Glomerular endothelial cell (primary cell): ENCODE measurements around the gene EHMT1. TPM values are rescaled to one million over a fixed set of nuclear protein-coding genes. Genes with fewer than 3 reads are reported as not detected.
"Not testable (repeated sequence)": the region's sequence is repeated elsewhere in the genome, so short reads cannot be mapped to it uniquely, and the experiment has no call there.

Source experiments
- DNase-seq: peaks from one replicate; pipeline ENCODE4 v3.0.0-alpha.2; 2011; ENCODE audit warnings: low read depth, low spot score; ENCODE audit errors: extremely low read depth
- total RNA-seq: library from RNA; depleted of rRNA; stranded (reverse); fragments of >200 nt; gene quantifications from 2 replicates; pipeline ENCODE4 v1.2.3, GENCODE V29; 2015

Gene EHMT1
- total RNA-seq, 1 donor from 2014 or later = 96.9 TPM

GRCh38 chr9:137838576-137838975 lies 219.8 kb downstream of the EHMT1 start:
- no peak for DNase-seq

DNA sequence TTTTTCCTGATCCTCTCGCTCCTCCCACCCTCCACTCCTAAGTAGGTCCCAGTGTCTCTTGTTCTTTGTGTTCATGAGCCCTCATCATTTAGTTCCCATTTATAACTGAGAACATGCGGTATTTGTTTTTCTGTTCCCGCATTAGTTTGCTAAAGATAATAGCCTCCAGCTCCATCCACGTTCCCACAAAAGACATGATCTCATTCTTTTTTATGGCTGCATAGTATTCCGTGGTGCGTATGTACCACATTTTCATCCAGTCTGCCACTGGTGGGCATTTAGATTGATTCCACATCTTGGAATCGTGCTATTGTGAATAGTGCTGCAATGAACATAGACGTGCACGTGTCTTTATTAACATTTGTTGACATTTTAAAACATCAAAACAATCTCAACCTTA lies 224.6 kb downstream of the EHMT1 start:
- DNase-seq = no peak

GRCh38 chr9:137851516-137852267 lies 232.9 kb downstream of the EHMT1 start:
- no peak for DNase-seq

DNA sequence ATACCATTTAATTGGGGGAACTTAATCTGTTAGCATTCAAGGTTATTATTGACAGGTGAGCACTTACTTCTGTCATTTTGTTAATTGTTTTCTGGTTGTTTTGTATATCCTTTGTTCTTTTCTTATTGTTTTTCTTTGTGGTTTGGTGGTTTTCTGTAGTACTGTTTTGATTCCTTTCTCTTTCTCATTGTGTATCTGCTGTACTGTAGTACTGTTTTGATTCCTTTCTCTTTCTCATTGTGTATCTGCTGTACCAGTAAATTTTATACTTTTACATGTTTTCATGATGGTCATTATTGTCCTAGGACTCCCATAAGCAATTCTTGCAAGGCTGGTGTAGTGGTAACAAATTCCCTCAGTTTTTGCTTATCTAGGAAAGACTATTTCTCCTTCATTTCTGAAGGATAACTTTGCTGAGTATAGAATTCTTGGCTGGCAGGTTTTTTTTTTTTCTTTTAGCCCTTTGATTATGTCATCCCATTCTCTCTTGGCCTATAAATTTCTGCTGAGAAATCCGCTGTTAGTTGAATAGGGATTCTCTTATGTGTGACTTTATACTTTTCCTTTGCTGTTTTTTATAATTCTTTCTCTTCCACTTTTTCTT lies 234.7 kb downstream of the EHMT1 start:
- DNase-seq = no peak

- DNase-seq = no peak
Measured at GRCh38 chr9:137860361-137860760, 241.6 kb downstream of the EHMT1 start.

DNA sequence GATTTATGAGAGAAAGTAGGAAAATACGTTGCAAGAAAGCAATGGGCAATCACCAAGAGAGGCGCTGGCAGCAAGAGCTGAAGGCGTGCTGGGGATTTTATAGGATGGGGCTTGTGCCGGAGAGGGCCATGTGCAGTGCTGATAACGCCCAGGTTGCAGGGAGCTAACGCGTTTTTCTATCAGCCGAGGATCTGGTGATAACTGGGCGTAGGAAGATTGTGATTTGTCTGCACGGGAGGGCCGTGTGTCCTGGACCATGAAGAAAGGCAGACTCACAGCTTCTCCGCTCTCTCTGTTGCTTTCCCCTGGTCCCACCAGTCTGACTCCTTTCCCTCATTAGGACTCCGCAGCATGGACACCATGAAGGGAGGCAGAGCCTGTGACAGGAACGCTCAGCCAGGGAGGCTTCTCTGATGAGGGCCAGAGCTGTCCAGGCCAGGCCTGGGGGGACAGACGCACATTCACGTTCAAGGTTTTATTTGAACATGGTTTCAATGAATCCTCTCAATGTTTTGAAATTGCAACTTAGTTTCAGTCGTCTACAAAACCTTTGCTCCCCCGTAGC lies 246.9 kb downstream of the EHMT1 start:
- DNase-seq = no peak

- DNase-seq = no peak
Measured at GRCh38 chr9:137866226-137867141, 247.7 kb downstream of the EHMT1 start.

- DNase-seq = no peak
Measured at GRCh38 chr9:137870432-137870831, 251.6 kb downstream of the EHMT1 start.

DNA sequence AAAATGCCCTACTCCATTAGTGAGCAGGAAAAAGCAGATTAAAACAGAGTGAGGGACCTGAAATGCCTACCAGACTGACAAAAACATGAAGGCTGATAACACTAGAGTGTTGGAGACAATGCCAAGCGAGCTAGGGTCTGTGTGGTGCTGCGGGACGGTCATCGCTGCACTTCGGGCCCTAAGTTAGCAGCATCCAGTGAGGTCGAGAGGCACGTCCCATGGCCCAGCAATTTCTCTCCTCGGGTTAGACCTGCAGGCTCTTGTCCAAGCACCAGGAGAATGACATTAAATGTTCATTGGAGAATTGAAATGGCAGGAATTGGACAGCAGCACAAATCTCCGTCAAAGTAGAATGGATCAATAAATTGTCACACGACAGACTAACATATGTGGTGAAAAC lies 253.5 kb downstream of the EHMT1 start:
- DNase-seq = no peak

GRCh38 chr9:137873408-137873807 lies 254.6 kb downstream of the EHMT1 start:
- DNase-seq = no peak

- DNase-seq = no peak
Measured at GRCh38 chr9:137873858-137874362, 255.1 kb downstream of the EHMT1 start.

DNA sequence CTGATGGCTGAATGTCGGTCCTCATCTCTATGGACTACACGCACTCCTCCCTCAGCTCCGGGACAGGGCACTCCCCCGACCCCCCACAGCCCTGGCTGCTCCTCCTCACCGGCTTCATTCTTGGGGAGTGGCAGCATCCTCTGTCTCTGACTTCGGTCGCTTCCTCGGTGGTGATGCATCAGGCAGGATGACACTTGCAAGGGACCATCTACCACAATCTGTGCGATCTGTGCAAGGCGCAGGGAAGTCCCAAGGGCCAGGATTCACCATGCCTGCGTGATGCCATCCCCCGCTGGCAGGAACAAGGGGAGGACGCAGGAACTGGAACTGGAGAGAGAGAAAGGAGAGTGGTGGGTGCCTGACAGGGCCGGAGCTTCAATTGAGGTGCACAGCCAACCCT lies 256.5 kb downstream of the EHMT1 start:
- DNase-seq = no peak

- DNase-seq = no peak
Measured at GRCh38 chr9:137875846-137876245, 257.0 kb downstream of the EHMT1 start.

DNA sequence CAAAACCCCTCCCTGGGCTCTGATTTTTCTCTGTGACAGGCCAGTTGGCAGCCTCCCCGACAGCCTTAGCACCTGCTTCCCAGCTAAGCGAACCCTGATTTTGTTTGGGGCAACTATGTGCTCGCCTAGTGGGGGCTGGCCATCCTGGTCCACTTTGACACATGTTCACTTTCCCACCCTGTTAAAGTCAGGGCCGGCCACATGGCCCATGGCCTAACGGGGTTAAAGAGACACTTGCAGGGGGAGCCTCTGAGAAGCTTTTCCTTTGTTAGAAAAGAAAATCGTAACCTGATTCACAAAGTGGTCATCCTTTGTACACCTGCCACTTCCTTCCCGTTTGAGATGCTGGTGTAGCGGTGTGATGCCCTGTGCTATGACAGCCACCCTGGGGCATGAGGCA lies 257.5 kb downstream of the EHMT1 start:
- DNase-seq = no peak

GRCh38 chr9:137876781-137877386 lies 258.1 kb downstream of the EHMT1 start:
- DNase-seq = no peak

GRCh38 chr9:137877506-137878122 lies 258.8 kb downstream of the EHMT1 start, which contains the start of gene CACNA1B:
CACNA1B (plus strand) TSS chr9:137877782; CDS start chr9:137877934, 152 bp downstream.
- DNase-seq = not testable (repeated sequence)

- no peak for DNase-seq
Measured at GRCh38 chr9:137878146-137878941, 259.5 kb downstream of the EHMT1 start.

- DNase-seq = no peak
Measured at GRCh38 chr9:137879052-137879451, 260.2 kb downstream of the EHMT1 start.

- no peak for DNase-seq
Measured at GRCh38 chr9:137879566-137880150, 260.9 kb downstream of the EHMT1 start.
